GM12892 (cell line): ENCODE data around the gene QKI.

Experiments used
- POLR2A ChIP-seq: IDR thresholded peaks from 2 replicates; pipeline ENCODE4 v1.6.1; 2011; ENCODE audit warnings: low read depth, low read length, control low read depth
- POLR2AphosphoS5 ChIP-seq: IDR thresholded peaks from 2 replicates; pipeline ENCODE4 v1.6.1; 2011; ENCODE audit warnings: low read depth, low read length, control low read depth
- TAF1 ChIP-seq: IDR thresholded peaks from 2 replicates; pipeline ENCODE4 v1.6.1; 2011; ENCODE audit warnings: low read depth, mild to moderate bottlenecking, control low read depth, low read length, borderline replicate concordance

GRCh38 chr6:163500105-163500504 lies 85.6 kb downstream of the QKI start:
- TF ChIP-seq POLR2A (no peak), TAF1 (no peak), POLR2AphosphoS5 (no peak)
